K562 (cell line): ENCODE data around the gene XPO4. TPM values are rescaled to one million over a fixed set of nuclear protein-coding genes. Genes with fewer than 3 reads are reported as not detected.

Source experiments
- CBFA2T3 ChIP-seq: fragments of 450-650 bp; IDR thresholded peaks from 2 replicates; pipeline ENCODE4 v1.6.1; 2017
- CBX2 ChIP-seq: fragments of 200-600 bp; sonication (generic); IDR thresholded peaks from one replicate; pipeline ENCODE4 v1.6.1; 2012; ENCODE audit warnings: mild to moderate bottlenecking, low read length, inconsistent platforms; ENCODE audit not compliant: insufficient read depth, poor library complexity, severe bottlenecking
- CTBP1 ChIP-seq: fragments of 450-650 bp; IDR thresholded peaks from 2 replicates; pipeline ENCODE4 v1.6.1; 2016; ENCODE audit warnings: borderline replicate concordance
- DPF2 ChIP-seq: fragments of 450-650 bp; IDR thresholded peaks from 2 replicates; pipeline ENCODE4 v1.6.1; 2016
- ETV6 ChIP-seq, 3 experiments: fragments of 150-350 bp in 1 of 3; sonication (generic) in 1 of 3; formaldehyde crosslinking in 1 of 3; IDR thresholded peaks; 2 replicates each; pipeline versions ENCODE4 v1.6.1 to v1.8.0; 2014 to 2022; ENCODE audit warnings: borderline replicate concordance in 2 of 3, low read depth in 2 of 3, antibody characterized with exemption in 1 of 3, low read length in 1 of 3, mild to moderate bottlenecking in 1 of 3, missing genetic modification reagents in 1 of 3
- FOXK1 ChIP-seq: sonication (generic); formaldehyde crosslinking; IDR thresholded peaks from 2 replicates; pipeline ENCODE4 v1.8.0; 2022; ENCODE audit warnings: missing genetic modification reagents, mild to moderate bottlenecking, borderline replicate concordance
- FOXK2 ChIP-seq, 2 experiments: fragments of 450-650 bp; IDR thresholded peaks in 1 of 2; conservative IDR thresholded peaks in 1 of 2; 2 replicates each; pipeline ENCODE4 v1.6.1; 2016; ENCODE audit warnings: low read depth in 2 of 2, mild to moderate bottlenecking in 1 of 2
- HDAC1 ChIP-seq, 2 experiments: fragments of 450-650 bp; IDR thresholded peaks; 2 replicates each; pipeline ENCODE4 v1.6.1; 2016 to 2017; ENCODE audit warnings: inconsistent platforms in 1 of 2, mild to moderate bottlenecking in 1 of 2, moderate library complexity in 1 of 2
- NCOA1 ChIP-seq: fragments of 450-650 bp; IDR thresholded peaks from 2 replicates; pipeline ENCODE4 v1.6.1; 2016; ENCODE audit warnings: low read depth
- NFE2 ChIP-seq: IDR thresholded peaks from 2 replicates; pipeline ENCODE4 v1.6.1; 2014; ENCODE audit warnings: antibody characterized with exemption, low read depth
- RCOR1 ChIP-seq, 2 experiments: IDR thresholded peaks; 2 replicates each; pipeline ENCODE4 v1.6.1; 2012; ENCODE audit warnings: low read depth in 2 of 2, low read length in 2 of 2, borderline replicate concordance in 1 of 2, improper control_type of control experiment in 1 of 2
- RUNX1 ChIP-seq: sonication (generic); IDR thresholded peaks from 2 replicates; pipeline ENCODE4 v1.6.1; 2016; ENCODE audit warnings: antibody characterized with exemption, low read depth
- SMARCE1 ChIP-seq: fragments of 450-650 bp; IDR thresholded peaks from 2 replicates; pipeline ENCODE4 v1.7.1; 2016; ENCODE audit warnings: mild to moderate bottlenecking
- TAL1 ChIP-seq: fragments of 450-650 bp; IDR thresholded peaks from 2 replicates; pipeline ENCODE4 v1.6.1; 2016; ENCODE audit warnings: mild to moderate bottlenecking
- TCF3 ChIP-seq: sonication (generic); formaldehyde crosslinking; IDR thresholded peaks from 2 replicates; pipeline ENCODE4 v1.4.0; 2020; ENCODE audit warnings: mild to moderate bottlenecking, missing genetic modification reagents
- XRCC3 ChIP-seq: fragments of 450-650 bp; IDR thresholded peaks from 2 replicates; pipeline ENCODE4 v1.6.1; 2017; ENCODE audit warnings: mild to moderate bottlenecking, moderate library complexity
- ZBTB17 ChIP-seq: fragments of 450-650 bp; formaldehyde crosslinking; IDR thresholded peaks from 2 replicates; pipeline ENCODE4 v1.4.0; 2020; ENCODE audit warnings: mild to moderate bottlenecking
- ZNF311 ChIP-seq: fragments of 250-450 bp; sonication (Bioruptor Pico); IDR thresholded peaks from 2 replicates; pipeline ENCODE4 v1.4.0; 2020; ENCODE audit warnings: mild to moderate bottlenecking, moderate library complexity
- ZNF384 ChIP-seq: IDR thresholded peaks from 2 replicates; pipeline ENCODE4 v1.6.1; 2012; ENCODE audit warnings: low read depth, low read length, improper control_type of control experiment
- ZNF444 ChIP-seq: fragments of 250-450 bp; sonication (Bioruptor Pico); IDR thresholded peaks from 2 replicates; pipeline ENCODE4 v1.4.0; 2020; ENCODE audit warnings: mild to moderate bottlenecking, moderate library complexity
- polyA plus RNA-seq, 8 experiments: library from polyadenylated mRNA; depleted of rRNA in 4 of 8; stranded (reverse) in 5 of 8; unstranded in 3 of 8; fragments of >200 nt; fragmentation: Nextera tagmentation in 2 of 8; fragmentation: Illumina TruSeq in 1 of 8; extraction: Ambion mirVana in 2 of 8; extraction: Trizol in 1 of 8; gene quantifications; 2 replicates each; pipeline versions ENCODE4 v1.2.1 to v1.2.3, GENCODE V29; 2011 to 2014; ENCODE audit warnings: inconsistent platforms in 1 of 8, missing spikeins in 1 of 8
- total RNA-seq, 7 experiments: library from RNA; depleted of rRNA in 6 of 7; stranded (reverse); fragments of >200 nt in 6 of 7; fragmentation: Illumina TruSeq in 2 of 7; extraction: Trizol in 2 of 7; gene quantifications; 2 replicates each; pipeline versions ENCODE4 v1.2.1 to v1.2.3, GENCODE V29; 2011 to 2021; ENCODE audit warnings: low replicate concordance in 1 of 7
- TF ChIP-seq, protein P1 (sequence below), 2 experiments: fragments of 450-650 bp; conservative IDR thresholded peaks; 2 replicates each; pipeline ENCODE4 v1.6.1; 2017; ENCODE audit warnings: mild to moderate bottlenecking in 2 of 2, moderate library complexity in 2 of 2
- TF ChIP-seq, protein P2 (sequence below): fragments of 450-650 bp; formaldehyde crosslinking; conservative IDR thresholded peaks from 2 replicates; pipeline ENCODE4 v1.4.0; 2022; ENCODE audit warnings: mild to moderate bottlenecking, missing genetic modification characterization
- TF ChIP-seq, protein P3 (sequence below): sonication (generic); formaldehyde crosslinking; IDR thresholded peaks from 2 replicates; pipeline ENCODE4 v1.8.0; 2022; ENCODE audit warnings: mild to moderate bottlenecking, missing genetic modification reagents
- TF ChIP-seq, protein P4 (sequence below): sonication (generic); IDR thresholded peaks from 2 replicates; pipeline ENCODE4 v1.6.1; 2016

Gene XPO4
- total and polyA plus RNA-seq, 9 of the 15 experiments (the other 6 are each of a cell fraction or from before 2014, with no cell fraction given): 5.5 to 25.1 (median 17.5) TPM

DNA sequence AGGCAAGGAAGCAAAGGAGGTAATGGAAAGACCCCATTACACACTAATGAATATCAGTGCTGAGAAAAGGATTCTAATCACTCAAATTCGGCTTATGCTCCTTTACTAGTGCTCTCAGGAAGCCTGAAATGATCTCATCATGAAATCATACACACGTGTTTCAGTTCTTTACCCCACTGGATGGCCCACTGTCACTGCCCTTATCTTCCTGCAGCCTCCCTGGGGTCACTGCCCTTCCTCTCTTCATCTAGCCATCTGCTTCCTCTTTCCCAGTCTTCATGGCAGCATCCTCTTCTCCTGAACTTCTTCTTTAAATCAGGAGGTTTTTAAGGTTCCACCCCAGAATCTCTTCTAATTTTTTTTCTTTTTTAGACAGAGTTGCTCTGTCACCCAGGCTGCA lies 100.8 kb downstream of the XPO4 start (continued):
- TF ChIP-seq, protein P1, sequence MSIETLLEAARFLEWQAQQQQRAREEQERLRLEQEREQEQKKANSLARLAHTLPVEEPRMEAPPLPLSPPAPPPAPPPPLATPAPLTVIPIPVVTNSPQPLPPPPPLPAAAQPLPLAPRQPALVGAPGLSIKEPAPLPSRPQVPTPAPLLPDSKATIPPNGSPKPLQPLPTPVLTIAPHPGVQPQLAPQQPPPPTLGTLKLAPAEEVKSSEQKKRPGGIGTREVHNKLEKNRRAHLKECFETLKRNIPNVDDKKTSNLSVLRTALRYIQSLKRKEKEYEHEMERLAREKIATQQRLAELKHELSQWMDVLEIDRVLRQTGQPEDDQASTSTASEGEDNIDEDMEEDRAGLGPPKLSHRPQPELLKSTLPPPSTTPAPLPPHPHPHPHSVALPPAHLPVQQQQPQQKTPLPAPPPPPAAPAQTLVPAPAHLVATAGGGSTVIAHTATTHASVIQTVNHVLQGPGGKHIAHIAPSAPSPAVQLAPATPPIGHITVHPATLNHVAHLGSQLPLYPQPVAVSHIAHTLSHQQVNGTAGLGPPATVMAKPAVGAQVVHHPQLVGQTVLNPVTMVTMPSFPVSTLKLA (conservative IDR thresholded peaks at IDR 0.05): peak in 1 of 2 experiments; percentile 41; a peak in 2 of 4 replicates
- TF ChIP-seq ZNF311 (no peak), TCF3 (CRISPR knock-in tag) (peak; percentile 52), RUNX1 (no peak), HDAC1 (IDR thresholded peaks at IDR 0.05) (peak in 1 of 2 experiments; percentile 36; a peak in 1 of 4 replicates), TAL1 (peak; percentile 31; the same call in 1 of the 2 replicates), RCOR1 (IDR thresholded peaks at IDR 0.05; ENCODE audit: borderline replicate concordance in 1 of 2, low read depth in 2 of 2, low read length in 2 of 2) (peak in 1 of 2 experiments; percentile 66; a peak in 1 of 4 replicates), ZNF384 (no peak), NFE2 (no peak), ZBTB17 (CRISPR knock-in tag) (no peak), NCOA1 (no peak), CBX2 (no peak), FOXK2 (conservative IDR thresholded peaks at IDR 0.05 in 1 of 2, IDR thresholded peaks at IDR 0.05 in 1 of 2; ENCODE audit: low read depth in 2 of 2) (no peak), SMARCE1 (0 out of 2 replicates have a peak, but pooled peaks have one; percentile 57), DPF2 (peak; percentile 48; the same call in 1 of the 2 replicates), CBFA2T3 (peak; percentile 66), FOXK1 (CRISPR knock-in tag) (no peak), CTBP1 (peak; percentile 82), XRCC3 (no peak), ZNF444 (no peak), ETV6 (IDR thresholded peaks at IDR 0.05; ENCODE audit: borderline replicate concordance in 1 of 2, low read depth in 2 of 2, low read length in 1 of 2) (no peak), ETV6 (CRISPR knock-in tag; IDR thresholded peaks at IDR 0.05; ENCODE audit: borderline replicate concordance) (no peak)
- TF ChIP-seq, protein P2, sequence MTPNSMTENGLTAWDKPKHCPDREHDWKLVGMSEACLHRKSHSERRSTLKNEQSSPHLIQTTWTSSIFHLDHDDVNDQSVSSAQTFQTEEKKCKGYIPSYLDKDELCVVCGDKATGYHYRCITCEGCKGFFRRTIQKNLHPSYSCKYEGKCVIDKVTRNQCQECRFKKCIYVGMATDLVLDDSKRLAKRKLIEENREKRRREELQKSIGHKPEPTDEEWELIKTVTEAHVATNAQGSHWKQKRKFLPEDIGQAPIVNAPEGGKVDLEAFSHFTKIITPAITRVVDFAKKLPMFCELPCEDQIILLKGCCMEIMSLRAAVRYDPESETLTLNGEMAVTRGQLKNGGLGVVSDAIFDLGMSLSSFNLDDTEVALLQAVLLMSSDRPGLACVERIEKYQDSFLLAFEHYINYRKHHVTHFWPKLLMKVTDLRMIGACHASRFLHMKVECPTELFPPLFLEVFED (CRISPR knock-in tag): no peak
- TF ChIP-seq, protein P3, sequence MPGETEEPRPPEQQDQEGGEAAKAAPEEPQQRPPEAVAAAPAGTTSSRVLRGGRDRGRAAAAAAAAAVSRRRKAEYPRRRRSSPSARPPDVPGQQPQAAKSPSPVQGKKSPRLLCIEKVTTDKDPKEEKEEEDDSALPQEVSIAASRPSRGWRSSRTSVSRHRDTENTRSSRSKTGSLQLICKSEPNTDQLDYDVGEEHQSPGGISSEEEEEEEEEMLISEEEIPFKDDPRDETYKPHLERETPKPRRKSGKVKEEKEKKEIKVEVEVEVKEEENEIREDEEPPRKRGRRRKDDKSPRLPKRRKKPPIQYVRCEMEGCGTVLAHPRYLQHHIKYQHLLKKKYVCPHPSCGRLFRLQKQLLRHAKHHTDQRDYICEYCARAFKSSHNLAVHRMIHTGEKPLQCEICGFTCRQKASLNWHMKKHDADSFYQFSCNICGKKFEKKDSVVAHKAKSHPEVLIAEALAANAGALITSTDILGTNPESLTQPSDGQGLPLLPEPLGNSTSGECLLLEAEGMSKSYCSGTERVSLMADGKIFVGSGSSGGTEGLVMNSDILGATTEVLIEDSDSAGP: no peak
- TF ChIP-seq, protein P4, sequence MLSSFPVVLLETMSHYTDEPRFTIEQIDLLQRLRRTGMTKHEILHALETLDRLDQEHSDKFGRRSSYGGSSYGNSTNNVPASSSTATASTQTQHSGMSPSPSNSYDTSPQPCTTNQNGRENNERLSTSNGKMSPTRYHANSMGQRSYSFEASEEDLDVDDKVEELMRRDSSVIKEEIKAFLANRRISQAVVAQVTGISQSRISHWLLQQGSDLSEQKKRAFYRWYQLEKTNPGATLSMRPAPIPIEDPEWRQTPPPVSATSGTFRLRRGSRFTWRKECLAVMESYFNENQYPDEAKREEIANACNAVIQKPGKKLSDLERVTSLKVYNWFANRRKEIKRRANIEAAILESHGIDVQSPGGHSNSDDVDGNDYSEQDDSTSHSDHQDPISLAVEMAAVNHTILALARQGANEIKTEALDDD: no peak
